Ovary (tissue), 9 donors: ENCODE data around the gene CHCHD3. TPM values are rescaled to one million over a fixed set of nuclear protein-coding genes. Genes with fewer than 3 reads are reported as not detected.

ENCODE experiments used
- DNase-seq, 5 donors: peaks; one replicate each; pipeline ENCODE4 v3.0.0-alpha.2; 2019 to 2020
- H3K27ac ChIP-seq, 2 donors: fragments of 200-600 bp; one replicate each; pipeline versions ENCODE4 v1.5.1 to v1.8.0; 2019 to 2022
- H3K27me3 ChIP-seq: fragments of 200-600 bp; one replicate; pipeline ENCODE4 v1.8.0; 2022
- H3K36me3 ChIP-seq: fragments of 200-600 bp; sonication (generic); one replicate; pipeline ENCODE4 v1.5.1; 2019
- H3K4me1 ChIP-seq: one replicate; pipeline ENCODE4 v1.8.1; 2013; ENCODE audit warnings: mild to moderate bottlenecking, moderate library complexity; ENCODE audit not compliant: insufficient read depth
- H3K4me3 ChIP-seq: fragments of 200-600 bp; sonication (generic); one replicate; pipeline ENCODE4 v1.5.1; 2017
- H3K9me3 ChIP-seq, 2 donors: fragments of 200-600 bp in 1 of 2; sonication (generic) in 1 of 2; one replicate each; pipeline versions ENCODE4 v1.5.1 to v1.8.1; 2013 to 2019; ENCODE audit warnings: mild to moderate bottlenecking in 1 of 2, moderate library complexity in 1 of 2
- EP300 ChIP-seq: sonication (generic); formaldehyde crosslinking; IDR thresholded peaks from one replicate; pipeline ENCODE4 v1.6.1; 2017; ENCODE audit warnings: antibody characterized with exemption
- POLR2A ChIP-seq: fragments of 450-650 bp; IDR thresholded peaks from one replicate; pipeline ENCODE4 v1.6.1; 2017; ENCODE audit warnings: antibody characterized with exemption, mild to moderate bottlenecking, moderate library complexity
- WGBS, 3 donors: extraction: QIAGEN DNeasy Blood & Tissue Kit in 1 of 3; methylation state at CpG; one replicate each; pipeline versions ENCODE4 v1.1.5 to v1.1.7; 2013 to 2017; 5-methylcytosine and 5-hydroxymethylcytosine counted together
- intact Hi-C, 4 donors: fragments of 100-400 bp; cut with DNase I; formaldehyde crosslinking; loops; one replicate each; pipeline versions ENCODE4 v1.11.0 to v1.15.1; 2022 to 2023
- polyA plus RNA-seq, 2 donors: library from polyadenylated mRNA; stranded (reverse); fragments of 200-250 nt in 1 of 2; fragments of 350-450 nt in 1 of 2; fragmentation: Illumina TruSeq in 1 of 2; extraction: RNeasy Lipid Tissue Mini Kit (QIAGEN cat#74804) in 1 of 2; gene quantifications; one replicate each; pipeline ENCODE4 v1.2.3, GENCODE V29; 2013 to 2014
- total RNA-seq, 7 donors: library from RNA; depleted of rRNA in 2 of 7; stranded (reverse); fragments of >200 nt in 2 of 7; fragmentation: NEBNext Ultra II Directional in 3 of 7; extraction: Animal tissue kit (Norgen Biotek cat#: 25700) in 3 of 7; gene quantifications; one replicate each; pipeline versions ENCODE4 v1.1.0 to v1.2.4, GENCODE V29; 2016 to 2023
- TF ChIP-seq, protein P1 (sequence below), 3 donors: fragments of 450-650 bp in 2 of 3; fragments of 200-600 bp in 1 of 3; IDR thresholded peaks; one replicate each; pipeline versions ENCODE4 v1.5.1 to v1.8.0; 2016 to 2022; ENCODE audit warnings: antibody characterized with exemption in 3 of 3, mild to moderate bottlenecking in 1 of 3
- donor health status: DM: no; HTN: no; CAD: no; lungs with moderate emphysema.
- donor health status: DM: no; HTN: no; CAD: no.
- donor health status: Bipolar disorder and iron deficiency.
- donor health status: DM: yes; HTN: yes; CAD: no.
- donor health status: DM: no; HTN: no; CAD: no.
- donor health status: DM: yes; HTN: yes; CAD: no.

The CHCHD3 gene
- total and polyA plus RNA-seq, 9 donors, result 31.4 to 59.1 (median 36.7) TPM

DNA sequence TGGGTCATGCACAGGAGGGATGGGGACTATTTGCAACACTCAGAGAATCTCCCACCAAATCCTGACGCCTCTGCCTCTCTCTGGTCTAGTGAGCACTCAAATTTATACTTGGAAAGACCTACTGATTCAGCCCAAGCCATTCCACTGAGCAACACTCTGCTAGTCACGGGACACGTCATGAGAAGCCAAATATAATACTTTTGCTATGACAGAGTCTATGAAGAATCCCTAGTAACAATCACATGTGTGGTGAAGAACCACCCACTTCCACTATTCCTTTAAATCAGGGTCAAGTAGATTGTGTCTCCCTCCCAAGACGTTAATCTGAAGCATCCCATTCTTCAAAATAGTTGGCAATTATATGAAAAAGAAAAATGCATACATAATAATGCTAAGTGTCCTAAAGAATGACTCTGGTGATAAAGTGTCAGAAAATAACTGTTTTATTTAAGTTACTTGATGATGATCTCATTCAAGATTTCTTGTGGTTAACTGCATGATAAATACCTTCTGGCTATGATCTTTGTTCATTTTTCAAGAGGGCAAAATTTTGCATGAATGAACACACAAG, 28.5 kb downstream of the CHCHD3 start:
- Histone ChIP-seq H3K27me3 (no peaks in the 10 kb centered on the region), H3K36me3 (no peaks in the 10 kb centered on the region), H3K4me3 (no peak overlapping the region), H3K4me1 (peaks cover 5% of the 10 kb centered on the region), H3K27ac (no peak overlapping the region), H3K9me3 (no peaks in the 10 kb centered on the region)
- TF ChIP-seq, protein P1, sequence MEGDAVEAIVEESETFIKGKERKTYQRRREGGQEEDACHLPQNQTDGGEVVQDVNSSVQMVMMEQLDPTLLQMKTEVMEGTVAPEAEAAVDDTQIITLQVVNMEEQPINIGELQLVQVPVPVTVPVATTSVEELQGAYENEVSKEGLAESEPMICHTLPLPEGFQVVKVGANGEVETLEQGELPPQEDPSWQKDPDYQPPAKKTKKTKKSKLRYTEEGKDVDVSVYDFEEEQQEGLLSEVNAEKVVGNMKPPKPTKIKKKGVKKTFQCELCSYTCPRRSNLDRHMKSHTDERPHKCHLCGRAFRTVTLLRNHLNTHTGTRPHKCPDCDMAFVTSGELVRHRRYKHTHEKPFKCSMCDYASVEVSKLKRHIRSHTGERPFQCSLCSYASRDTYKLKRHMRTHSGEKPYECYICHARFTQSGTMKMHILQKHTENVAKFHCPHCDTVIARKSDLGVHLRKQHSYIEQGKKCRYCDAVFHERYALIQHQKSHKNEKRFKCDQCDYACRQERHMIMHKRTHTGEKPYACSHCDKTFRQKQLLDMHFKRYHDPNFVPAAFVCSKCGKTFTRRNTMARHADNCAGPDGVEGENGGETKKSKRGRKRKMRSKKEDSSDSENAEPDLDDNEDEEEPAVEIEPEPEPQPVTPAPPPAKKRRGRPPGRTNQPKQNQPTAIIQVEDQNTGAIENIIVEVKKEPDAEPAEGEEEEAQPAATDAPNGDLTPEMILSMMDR (IDR thresholded peaks at IDR 0.05), result no peak
- TF ChIP-seq POLR2A (no peak), EP300 (no peak)
- intact Hi-C loops, result no loop called here
- WGBS, 3 donors, result 36 to 60% (median 60%) methylated on average over 4 of the region's 4 CpGs
- peak in 1 of 5 donors; percentile 19 for DNase-seq

DNA sequence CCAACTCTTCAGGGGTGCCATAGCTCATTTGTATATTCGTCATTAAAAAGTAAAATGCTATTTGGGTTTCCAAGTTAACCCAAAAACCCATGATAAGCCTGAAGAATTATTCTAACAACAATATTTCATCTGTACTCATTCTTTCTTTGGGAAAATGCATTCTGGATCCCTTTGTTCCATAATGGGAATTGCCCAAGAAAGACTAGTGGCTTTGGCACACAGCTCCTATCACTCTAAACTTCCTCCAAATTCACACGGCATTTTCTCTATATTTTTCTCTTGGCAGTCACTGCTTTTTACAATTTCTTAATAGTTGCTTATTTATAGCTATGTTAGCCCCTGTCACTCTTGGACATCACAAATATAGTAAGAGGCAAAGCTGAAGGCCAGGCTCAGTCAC, 29.1 kb downstream of the CHCHD3 start:
- Histone ChIP-seq H3K4me1 (peaks cover 5% of the 10 kb centered on the region), H3K4me3 (no peak overlapping the region), H3K36me3 (no peaks in the 10 kb centered on the region), H3K9me3 (no peaks in the 10 kb centered on the region), H3K27ac (no peak overlapping the region), H3K27me3 (no peaks in the 10 kb centered on the region)
- TF ChIP-seq POLR2A, result no peak
- TF ChIP-seq, protein P1 (IDR thresholded peaks at IDR 0.05), result no peak
- no peak for TF ChIP-seq EP300
- DNase-seq, result no peak
- intact Hi-C loops, result no loop called here
- WGBS, 3 donors, result 45 to 63% (median 56%) methylated on average over 2 of the region's 2 CpGs

DNA sequence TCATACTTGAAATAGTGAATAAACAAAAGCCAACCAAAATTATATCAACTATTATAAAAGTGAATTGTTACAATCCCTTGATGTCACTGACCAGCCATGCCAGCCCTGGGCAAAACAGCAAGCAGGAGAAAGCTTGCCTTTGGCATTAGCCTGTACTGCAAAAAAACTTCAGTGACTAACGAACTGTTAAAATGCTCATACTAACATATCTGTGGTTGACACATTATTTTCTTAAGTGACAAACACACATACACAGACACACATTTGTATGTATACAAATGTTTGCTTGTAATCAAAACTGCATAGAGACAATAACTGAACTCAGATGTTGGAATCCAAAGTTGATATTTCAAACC, 29.5 kb downstream of the CHCHD3 start:
- Histone ChIP-seq H3K27ac (no peak overlapping the region), H3K27me3 (no peaks in the 10 kb centered on the region), H3K4me1 (peaks cover 5% of the 10 kb centered on the region), H3K36me3 (no peaks in the 10 kb centered on the region), H3K9me3 (no peaks in the 10 kb centered on the region), H3K4me3 (no peak overlapping the region)
- no peak for DNase-seq
- TF ChIP-seq EP300, result no peak
- TF ChIP-seq, protein P1 (IDR thresholded peaks at IDR 0.05), result no peak
- no peak for TF ChIP-seq POLR2A
- 69 to 79% (median 75%) methylated on average over 1 of the region's 1 CpG for WGBS, 3 donors
- intact Hi-C loops, result no loop called here

DNA sequence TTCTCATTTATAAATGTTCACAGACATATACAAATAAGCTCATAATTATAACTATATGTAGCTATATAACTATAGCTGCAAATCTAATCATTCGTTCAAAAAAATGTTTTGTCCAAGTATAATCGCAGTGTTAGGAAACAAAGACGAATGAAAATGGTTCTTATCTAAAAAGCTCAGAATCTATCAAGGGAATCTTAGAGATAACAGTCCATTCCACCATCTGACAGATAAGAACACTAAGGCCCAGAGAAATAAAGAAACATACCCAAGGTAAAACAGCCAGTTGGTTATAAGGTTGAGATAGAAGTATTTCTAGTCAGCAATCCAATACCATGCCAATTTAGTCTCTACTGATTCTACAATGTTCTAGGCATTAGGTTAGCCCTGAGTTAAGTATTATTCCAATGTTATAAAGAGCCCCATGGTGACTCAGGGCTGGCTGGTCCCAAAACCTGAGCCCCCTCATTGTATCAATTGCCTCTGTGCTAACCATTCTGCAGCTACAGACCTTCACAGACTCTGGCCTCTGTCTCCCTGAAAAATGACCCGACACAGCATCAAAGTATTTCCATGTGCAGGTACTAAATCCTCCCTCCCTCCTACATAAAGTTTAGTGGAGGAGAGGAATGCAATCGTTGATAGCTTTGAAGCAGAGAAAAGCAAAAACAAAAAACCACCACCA, 30.0 kb downstream of the CHCHD3 start:
- H3K4me1 ChIP-seq, result peaks cover 5% of the 10 kb centered on the region
- H3K9me3 ChIP-seq, result no peaks in the 10 kb centered on the region
- no peak for DNase-seq
- no peaks in the 10 kb centered on the region for H3K27me3 ChIP-seq
- intact Hi-C loops, result no loop called here
- 45 to 62% (median 52%) methylated on average over 5 of the region's 5 CpGs for WGBS, 3 donors
- no peaks in the 10 kb centered on the region for H3K36me3 ChIP-seq
- H3K27ac ChIP-seq, result no peak overlapping the region
- TF ChIP-seq POLR2A (no peak), EP300 (no peak)
- TF ChIP-seq, protein P1 (IDR thresholded peaks at IDR 0.05), result no peak
- no peak overlapping the region for H3K4me3 ChIP-seq
